Fibroblast of mammary gland (primary cell): ENCODE measurements around the gene FYN.

ENCODE experiments used
- DNase-seq: peaks from one replicate; pipeline ENCODE4 v3.0.0-alpha.2; 2010; ENCODE audit warnings: low read depth
- H3K4me3 ChIP-seq: 2 replicates; pipeline ENCODE4 v1.5.1; 2011; ENCODE audit warnings: low read depth, mild to moderate bottlenecking, low read length, moderate library complexity; ENCODE audit not compliant: control insufficient read depth
- CTCF ChIP-seq: conservative IDR thresholded peaks from 2 replicates; pipeline ENCODE4 v1.5.1; 2011; ENCODE audit warnings: low read depth, low read length, inconsistent platforms; ENCODE audit not compliant: control insufficient read depth, insufficient read depth

Gene FYN

DNA sequence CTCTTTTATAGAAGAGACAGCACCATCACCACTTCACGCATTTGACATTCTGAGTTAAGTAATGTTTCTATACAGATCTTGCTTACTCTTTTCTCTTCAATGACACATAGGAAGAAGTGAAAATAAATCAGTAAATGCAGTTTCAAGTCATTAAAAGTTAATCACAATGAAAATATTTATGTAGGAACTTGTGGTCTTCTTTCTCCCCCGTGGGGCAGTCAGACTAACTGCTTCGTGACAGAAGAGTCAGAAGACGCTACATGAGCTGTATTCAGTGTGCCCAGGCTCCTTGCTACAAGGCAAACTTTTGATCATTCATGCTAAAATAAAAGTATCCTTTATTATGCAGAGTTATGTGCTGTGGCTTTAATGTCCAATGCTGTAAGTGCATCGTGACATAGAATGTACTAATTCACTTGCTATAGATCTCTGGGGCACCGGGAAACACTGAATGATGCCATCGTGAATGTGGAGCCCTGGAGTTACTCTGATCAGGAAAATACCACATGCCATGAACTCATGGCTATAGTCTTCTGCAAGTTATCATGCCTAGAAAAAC lies 149.8 kb downstream of the FYN start:
- TF ChIP-seq CTCF, result no peak
- peak; percentile 42 for DNase-seq
- no peak overlapping the region for H3K4me3 ChIP-seq

DNA sequence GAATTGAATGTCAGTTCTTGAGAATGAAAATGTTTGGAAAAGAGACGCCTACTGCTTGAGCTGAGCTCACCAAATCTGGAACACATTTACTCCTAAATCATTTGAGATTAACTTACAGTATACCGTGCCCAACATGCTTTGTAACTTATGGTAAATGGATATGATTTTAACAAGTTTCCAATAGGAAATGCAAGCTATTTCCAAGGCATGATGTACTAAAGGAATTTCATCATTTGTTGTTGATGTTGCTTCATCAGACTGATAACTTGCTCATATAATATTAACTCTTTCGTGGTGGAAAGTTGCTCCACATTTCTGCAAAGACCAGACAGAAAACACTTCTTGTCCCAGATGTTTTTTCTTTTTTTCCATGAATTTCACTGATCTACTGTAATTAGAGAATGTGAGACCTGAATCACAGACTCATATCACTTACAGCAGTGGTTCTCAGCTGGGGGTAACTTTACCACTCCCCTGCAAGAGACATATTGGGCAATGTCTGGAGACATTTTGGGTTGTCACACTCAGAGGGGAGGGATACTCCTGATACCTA lies 151.0 kb downstream of the FYN start:
- DNase-seq, result peak; percentile 90
- no peak overlapping the region for H3K4me3 ChIP-seq
- no peak for TF ChIP-seq CTCF

- peak; percentile 91 for DNase-seq
- TF ChIP-seq CTCF, result peak; percentile 86
- H3K4me3 ChIP-seq, result no peak overlapping the region
Observed at GRCh38 chr6:111721753-111722154, 151.5 kb downstream of the FYN start.

DNA sequence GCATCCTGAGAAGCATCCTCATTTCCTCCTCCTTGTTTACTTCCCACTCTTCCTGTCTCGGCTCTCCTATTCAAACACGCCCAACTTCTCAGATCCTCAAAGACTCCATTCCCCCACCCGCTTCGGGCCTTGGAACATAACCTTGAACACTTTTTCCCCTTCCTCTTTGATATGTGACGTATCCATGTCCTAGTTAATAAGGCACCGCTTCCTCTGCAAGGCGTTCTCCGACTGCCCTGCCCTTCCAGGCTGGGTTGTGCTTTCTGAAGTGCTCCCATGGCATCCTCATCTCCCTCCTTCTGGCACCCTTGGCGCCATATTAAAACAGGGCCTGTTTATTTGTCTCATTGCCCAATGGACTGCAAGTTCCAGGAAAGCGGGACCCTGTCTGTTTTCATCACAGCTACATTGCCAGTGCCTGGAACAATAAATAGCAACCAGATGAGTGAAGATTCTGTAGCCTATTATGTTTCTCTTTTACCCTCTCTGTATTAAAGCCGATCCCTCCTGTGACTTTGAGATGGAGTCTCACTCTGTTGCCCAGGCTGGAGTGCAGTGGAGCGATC lies 152.2 kb downstream of the FYN start:
- H3K4me3 ChIP-seq, result no peak overlapping the region

DNA sequence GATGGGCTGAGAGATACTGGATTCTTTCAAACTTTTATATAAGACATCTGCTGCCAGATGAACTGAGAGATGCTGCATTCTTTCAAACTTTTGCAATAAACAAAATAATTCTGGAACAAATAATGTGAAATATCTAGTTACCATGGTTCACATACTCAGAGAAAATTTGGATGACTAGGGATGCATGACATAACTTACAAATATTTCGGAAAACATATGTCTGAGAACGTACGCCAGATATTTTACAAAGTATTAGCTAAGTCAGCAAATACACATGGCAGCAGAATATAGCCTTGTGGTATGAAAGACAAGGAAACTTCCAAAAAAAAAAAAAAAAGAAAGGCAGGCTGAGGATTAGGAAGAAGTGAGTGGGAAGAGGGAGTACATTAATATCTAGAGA lies 154.3 kb downstream of the FYN start:
- no peak for TF ChIP-seq CTCF
- DNase-seq, result peak; percentile 48
- H3K4me3 ChIP-seq, result no peak overlapping the region

More for the DNA sequence above, 152.2 kb downstream of the FYN start:
- no peak for DNase-seq
- TF ChIP-seq CTCF, result no peak

DNA sequence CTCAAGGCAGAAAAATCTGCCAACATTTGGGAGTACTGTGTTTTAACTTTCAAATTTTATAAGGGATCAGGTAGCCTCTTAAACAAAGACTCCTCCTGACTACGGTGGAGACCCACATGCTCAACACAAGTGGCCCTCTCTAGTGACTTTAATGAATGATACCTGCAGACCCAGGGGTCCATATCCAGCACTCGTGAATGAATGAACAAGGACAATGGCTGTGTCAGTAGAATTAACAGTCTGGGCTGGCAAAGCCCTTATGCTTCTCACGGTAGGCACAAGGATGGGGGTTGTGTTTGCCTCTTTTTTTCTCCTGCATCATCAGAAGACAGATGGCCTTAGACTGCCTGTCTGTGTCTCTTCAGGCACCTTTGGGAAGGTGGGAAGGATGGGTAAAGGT lies 154.9 kb downstream of the FYN start:
- no peak for DNase-seq
- no peak for TF ChIP-seq CTCF
- H3K4me3 ChIP-seq, result no peak overlapping the region
